NCI-H1092 (cell line): ENCODE results near the gene SYNDIG1.
"Not testable (repeated sequence)": the region's sequence is repeated elsewhere in the genome, so short reads cannot be mapped to it uniquely, and the experiment has no call there.

Source experiments
- DNase-seq: peaks from one replicate; lab custom pipeline; 2025; lab: John Stamatoyannopoulos, UW

The SYNDIG1 gene

GRCh38 chr20:24611360-24612140 is 142.1 kb downstream of the SYNDIG1 start:
- no peak for DNase-seq

- no peak for DNase-seq
Observed at GRCh38 chr20:24612799-24613775, 143.7 kb downstream of the SYNDIG1 start.

- no peak for DNase-seq
Observed at GRCh38 chr20:24614341-24614740, 144.9 kb downstream of the SYNDIG1 start.

- DNase-seq, result no peak
Observed at GRCh38 chr20:24615353-24615752, 145.9 kb downstream of the SYNDIG1 start.

- DNase-seq, result no peak
Observed at GRCh38 chr20:24616258-24617079, 147.0 kb downstream of the SYNDIG1 start.

GRCh38 chr20:24617080-24617432 is 147.6 kb downstream of the SYNDIG1 start:
- DNase-seq, result no peak

GRCh38 chr20:24617757-24618450 is 148.5 kb downstream of the SYNDIG1 start:
- DNase-seq, result no peak

- no peak for DNase-seq
Observed at GRCh38 chr20:24618739-24619138, 149.3 kb downstream of the SYNDIG1 start.

- no peak for DNase-seq
Observed at GRCh38 chr20:24619212-24619611, 149.8 kb downstream of the SYNDIG1 start.

GRCh38 chr20:24620937-24621519 is 151.6 kb downstream of the SYNDIG1 start:
- DNase-seq, result no peak

GRCh38 chr20:24622856-24623255 is 153.4 kb downstream of the SYNDIG1 start:
- DNase-seq, result no peak

GRCh38 chr20:24626141-24626540 is 156.7 kb downstream of the SYNDIG1 start:
- DNase-seq, result not testable (repeated sequence)

GRCh38 chr20:24627291-24627690 is 157.9 kb downstream of the SYNDIG1 start:
- DNase-seq, result no peak

GRCh38 chr20:24627926-24628325 is 158.5 kb downstream of the SYNDIG1 start:
- DNase-seq, result no peak

GRCh38 chr20:24628985-24629384 is 159.6 kb downstream of the SYNDIG1 start:
- no peak for DNase-seq

- DNase-seq, result peak; percentile 9
Observed at GRCh38 chr20:24629668-24630067, 160.2 kb downstream of the SYNDIG1 start.

- DNase-seq, result no peak
Observed at GRCh38 chr20:24630486-24631172, 161.2 kb downstream of the SYNDIG1 start.

- DNase-seq, result no peak
Observed at GRCh38 chr20:24631173-24631505, 161.7 kb downstream of the SYNDIG1 start.

- DNase-seq, result no peak
Observed at GRCh38 chr20:24632581-24632980, 163.2 kb downstream of the SYNDIG1 start.

GRCh38 chr20:24633026-24633425 is 163.6 kb downstream of the SYNDIG1 start:
- no peak for DNase-seq

GRCh38 chr20:24633521-24633920 is 164.1 kb downstream of the SYNDIG1 start:
- no peak for DNase-seq
